Measurements from ENCODE around the gene POU6F2. TPM values are rescaled to one million over a fixed set of nuclear protein-coding genes. Genes with fewer than 3 reads are reported as not detected.

The POU6F2 gene
- total and polyA plus RNA-seq, 2 of the 4 experiments (the other 2 are of a cell fraction): not detected

- no peaks in the 10 kb centered on the region for H3K79me1 ChIP-seq (ENCODE audit: low read depth in 1 of 2, low read length in 2 of 2)
Measured at GRCh38 chr7:39341083-39341482, 363.4 kb downstream of the POU6F2 start.

More at GRCh38 chr7:39341083-39341482, 363.4 kb downstream of the POU6F2 start:
- H3K4me1 ChIP-seq (ENCODE audit: control insufficient read depth, insufficient read depth, low read length): no peaks in the 10 kb centered on the region
- H3K18ac ChIP-seq (ENCODE audit: low read depth, low read length): no peak overlapping the region
- no peak for DNase-seq
- ATAC-seq (ENCODE audit: low read depth): no peak
- H2AK5ac ChIP-seq (ENCODE audit: low read depth, low read length): no peak overlapping the region
- ChIA-PET CTCF (no interaction called here), POLR2A (ENCODE audit: unreplicated experiment) (no interaction called here)
- no peak overlapping the region for H3K56ac ChIP-seq (ENCODE audit: extremely low read depth, insufficient read depth, low read length)
- no peak overlapping the region for H4K5ac ChIP-seq (ENCODE audit: low read depth, low read length)
- H4K91ac ChIP-seq (ENCODE audit: insufficient read depth, low read depth, low read length): no peak overlapping the region
- no peak overlapping the region for H3K4ac ChIP-seq (ENCODE audit: low read depth, low read length)
- H3K14ac ChIP-seq (replicated peaks; ENCODE audit: low read depth, low read length): no peak overlapping the region
- H3K4me2 ChIP-seq (ENCODE audit: low read depth, low read length): no peak overlapping the region
- H3K23ac ChIP-seq (ENCODE audit: low read depth, low read length): no peak overlapping the region
- no peak overlapping the region for H2AFZ ChIP-seq (replicated peaks; ENCODE audit: low read length, poor library complexity)
- H3K36me3 ChIP-seq (ENCODE audit: control insufficient read depth, insufficient read depth, low read length): no peaks in the 10 kb centered on the region
- H3K9me1 ChIP-seq (ENCODE audit: insufficient read depth, low read length): no peaks in the 10 kb centered on the region
- H3K4me3 ChIP-seq (ENCODE audit: insufficient read depth, low read depth, low read length): no peak overlapping the region
- no CpG with 5 or more reads among the region's 5 CpGs for whole genome bisulfite sequencing, 2 experiments (ENCODE audit: extremely low coverage in 2 of 2, insufficient read length in 1 of 2)
- no peak overlapping the region for H2BK5ac ChIP-seq (ENCODE audit: low read depth, low read length, poor library complexity, severe bottlenecking)
- TF ChIP-seq BHLHE40 (IDR thresholded peaks at IDR 0.05; ENCODE audit: low read depth, low read length): no peak
- no peak for TF ChIP-seq FOS (IDR thresholded peaks at IDR 0.05; ENCODE audit: low read depth, low read length)
- TF ChIP-seq CEBPB (IDR thresholded peaks at IDR 0.05; ENCODE audit: low read depth, low read length): no peak
- TF ChIP-seq RAD21 (IDR thresholded peaks at IDR 0.05; ENCODE audit: low read length): no peak
- no peak for TF ChIP-seq MXI1 (IDR thresholded peaks at IDR 0.05; ENCODE audit: borderline replicate concordance, low read depth, low read length)
- TF ChIP-seq, protein P1, sequence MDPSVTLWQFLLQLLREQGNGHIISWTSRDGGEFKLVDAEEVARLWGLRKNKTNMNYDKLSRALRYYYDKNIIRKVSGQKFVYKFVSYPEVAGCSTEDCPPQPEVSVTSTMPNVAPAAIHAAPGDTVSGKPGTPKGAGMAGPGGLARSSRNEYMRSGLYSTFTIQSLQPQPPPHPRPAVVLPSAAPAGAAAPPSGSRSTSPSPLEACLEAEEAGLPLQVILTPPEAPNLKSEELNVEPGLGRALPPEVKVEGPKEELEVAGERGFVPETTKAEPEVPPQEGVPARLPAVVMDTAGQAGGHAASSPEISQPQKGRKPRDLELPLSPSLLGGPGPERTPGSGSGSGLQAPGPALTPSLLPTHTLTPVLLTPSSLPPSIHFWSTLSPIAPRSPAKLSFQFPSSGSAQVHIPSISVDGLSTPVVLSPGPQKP (IDR thresholded peaks at IDR 0.05; ENCODE audit: borderline replicate concordance, low read depth, low read length): no peak
- TF ChIP-seq USF2 (IDR thresholded peaks at IDR 0.05; ENCODE audit: low read depth, low read length): no peak
- TF ChIP-seq RCOR1 (IDR thresholded peaks at IDR 0.05; ENCODE audit: insufficient replicate concordance, low read length): no peak
- TF ChIP-seq RFX5 (IDR thresholded peaks at IDR 0.05; ENCODE audit: low read depth, low read length): no peak
- no peak for TF ChIP-seq MAFK (IDR thresholded peaks at IDR 0.05; ENCODE audit: low read depth, low read length)
- H3K9me3 ChIP-seq (ENCODE audit: control insufficient read depth, insufficient read depth, low read length): no peaks in the 10 kb centered on the region
- in situ Hi-C loops (cut with MboI; ENCODE audit: low sequenced_read_pairs) (no loop called here), intact Hi-C loops (cut with micrococcal nuclease) (no loop called here), dilution Hi-C loops (cut with HindIII; ENCODE audit: low sequenced_read_pairs, unreplicated experiment) (no loop called here)
- no peak overlapping the region for H2AK9ac ChIP-seq (replicated peaks; ENCODE audit: low read depth, low read length, poor library complexity)
- H2BK20ac ChIP-seq (ENCODE audit: low read depth, low read length): no peak overlapping the region
- no peak overlapping the region for H3K9ac ChIP-seq (ENCODE audit: low read depth, low read length)
- H4K8ac ChIP-seq (ENCODE audit: low read depth in 2 of 2, low read length in 2 of 2): no peak overlapping the region
- H2BK15ac ChIP-seq (ENCODE audit: low read depth, low read length): no peak overlapping the region
- no peaks in the 10 kb centered on the region for H4K20me1 ChIP-seq (ENCODE audit: insufficient read depth, low read length)
- no TSS peak for BruUV-seq (replicated peaks)
- no peak overlapping the region for H2BK120ac ChIP-seq (ENCODE audit: low read depth, low read length)
- H3K27ac ChIP-seq (ENCODE audit: insufficient read depth, low read length): no peak overlapping the region
- no peaks in the 10 kb centered on the region for H3K27me3 ChIP-seq (ENCODE audit: control insufficient read depth, insufficient read depth, low read length)

Data from IMR-90 (cell line).